Measurements from ENCODE around the gene POMGNT2.

GRCh38 chr3:43120937-43121336 is 15.1 kb upstream of the POMGNT2 start:
- no peak for TF ChIP-seq CTCF (IDR thresholded peaks at IDR 0.05)
- TF ChIP-seq POLR2A (IDR thresholded peaks at IDR 0.05) = no peak

All from testis (tissue), 2 donors.